HG03342 (cell line): ENCODE measurements around the gene TOP2B.

ENCODE experiments used
- ATAC-seq: cut with Tn5 transposase; IDR thresholded peaks from one replicate; pipeline ENCODE4 v1.9.1; 2021; ENCODE audit warnings: mild to moderate bottlenecking, moderate library complexity; ENCODE audit not compliant: unreplicated experiment

The TOP2B gene

GRCh38 chr3:25584011-25584789 lies 80.5 kb downstream of the TOP2B start:
- no peak for ATAC-seq

- ATAC-seq: no peak
Measured at GRCh38 chr3:25583343-25583742, 81.4 kb downstream of the TOP2B start.

GRCh38 chr3:25582242-25582641 lies 82.5 kb downstream of the TOP2B start:
- no peak for ATAC-seq

- ATAC-seq: no peak
Measured at GRCh38 chr3:25581823-25582222, 82.9 kb downstream of the TOP2B start.

- no peak for ATAC-seq
Measured at GRCh38 chr3:25581335-25581734, 83.4 kb downstream of the TOP2B start.

GRCh38 chr3:25580534-25580933 lies 84.2 kb downstream of the TOP2B start:
- no peak for ATAC-seq

GRCh38 chr3:25578059-25578458 lies 86.6 kb downstream of the TOP2B start:
- ATAC-seq: no peak

GRCh38 chr3:25576831-25577454 lies 87.8 kb downstream of the TOP2B start:
- ATAC-seq: no peak

- ATAC-seq: no peak
Measured at GRCh38 chr3:25576146-25576545, 88.6 kb downstream of the TOP2B start.

GRCh38 chr3:25575001-25575400 lies 89.7 kb downstream of the TOP2B start:
- no peak for ATAC-seq

- no peak for ATAC-seq
Measured at GRCh38 chr3:25574172-25574765, 90.4 kb downstream of the TOP2B start.

GRCh38 chr3:25573386-25574171 lies 91.1 kb downstream of the TOP2B start:
- no peak for ATAC-seq

- no peak for ATAC-seq
Measured at GRCh38 chr3:25572919-25573385, 91.8 kb downstream of the TOP2B start.

- ATAC-seq: no peak
Measured at GRCh38 chr3:25572336-25572735, 92.4 kb downstream of the TOP2B start.

- ATAC-seq: no peak
Measured at GRCh38 chr3:25571285-25571684, 93.4 kb downstream of the TOP2B start.

GRCh38 chr3:25568525-25569078 lies 96.1 kb downstream of the TOP2B start:
- ATAC-seq: no peak

GRCh38 chr3:25567806-25568524 lies 96.7 kb downstream of the TOP2B start:
- no peak for ATAC-seq

GRCh38 chr3:25567388-25567787 lies 97.3 kb downstream of the TOP2B start:
- no peak for ATAC-seq

- no peak for ATAC-seq
Measured at GRCh38 chr3:25566358-25566920, 98.3 kb downstream of the TOP2B start.

- ATAC-seq: no peak
Measured at GRCh38 chr3:25565807-25566206, 98.9 kb downstream of the TOP2B start.
